ENCODE results near the gene PPCDC.

DNA sequence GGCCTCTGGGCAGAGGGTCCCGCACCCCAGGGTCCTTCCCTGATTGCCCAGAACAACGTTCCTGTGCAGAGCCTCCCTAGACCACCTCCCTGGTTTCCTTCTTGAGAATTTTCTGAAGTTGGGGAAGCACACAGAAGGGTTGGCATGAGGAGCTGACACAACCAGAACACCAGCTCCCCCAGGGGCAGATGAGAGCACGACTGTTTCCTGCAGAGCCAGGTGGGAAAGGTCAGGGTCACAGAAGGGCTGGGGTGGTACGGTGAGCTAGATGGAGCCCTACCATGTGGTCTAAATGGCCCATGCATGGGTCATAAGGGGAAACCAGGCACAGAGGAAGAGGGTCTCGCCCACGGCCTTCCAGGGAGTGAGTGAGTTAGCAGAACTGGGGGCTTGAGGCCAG, 10.4 kb downstream of the PPCDC start:
- TF ChIP-seq FOXM1 (IDR thresholded peaks at IDR 0.05; ENCODE audit: borderline replicate concordance, low read depth) (no peak), RAD21 (IDR thresholded peaks at IDR 0.05; ENCODE audit: low read depth) (no peak), EGR1 (IDR thresholded peaks at IDR 0.05) (no peak), ZBTB7A (IDR thresholded peaks at IDR 0.05; ENCODE audit: low read depth) (no peak), CREB1 (IDR thresholded peaks at IDR 0.05; ENCODE audit: low read depth) (no peak), TAF1 (IDR thresholded peaks at IDR 0.05; ENCODE audit: low read depth) (no peak), EP300 (IDR thresholded peaks at IDR 0.05; ENCODE audit: borderline replicate concordance) (no peak), YY1 (IDR thresholded peaks at IDR 0.05; ENCODE audit: low read depth) (no peak), CEBPB (IDR thresholded peaks at IDR 0.05) (no peak)
- TF ChIP-seq, protein P1, sequence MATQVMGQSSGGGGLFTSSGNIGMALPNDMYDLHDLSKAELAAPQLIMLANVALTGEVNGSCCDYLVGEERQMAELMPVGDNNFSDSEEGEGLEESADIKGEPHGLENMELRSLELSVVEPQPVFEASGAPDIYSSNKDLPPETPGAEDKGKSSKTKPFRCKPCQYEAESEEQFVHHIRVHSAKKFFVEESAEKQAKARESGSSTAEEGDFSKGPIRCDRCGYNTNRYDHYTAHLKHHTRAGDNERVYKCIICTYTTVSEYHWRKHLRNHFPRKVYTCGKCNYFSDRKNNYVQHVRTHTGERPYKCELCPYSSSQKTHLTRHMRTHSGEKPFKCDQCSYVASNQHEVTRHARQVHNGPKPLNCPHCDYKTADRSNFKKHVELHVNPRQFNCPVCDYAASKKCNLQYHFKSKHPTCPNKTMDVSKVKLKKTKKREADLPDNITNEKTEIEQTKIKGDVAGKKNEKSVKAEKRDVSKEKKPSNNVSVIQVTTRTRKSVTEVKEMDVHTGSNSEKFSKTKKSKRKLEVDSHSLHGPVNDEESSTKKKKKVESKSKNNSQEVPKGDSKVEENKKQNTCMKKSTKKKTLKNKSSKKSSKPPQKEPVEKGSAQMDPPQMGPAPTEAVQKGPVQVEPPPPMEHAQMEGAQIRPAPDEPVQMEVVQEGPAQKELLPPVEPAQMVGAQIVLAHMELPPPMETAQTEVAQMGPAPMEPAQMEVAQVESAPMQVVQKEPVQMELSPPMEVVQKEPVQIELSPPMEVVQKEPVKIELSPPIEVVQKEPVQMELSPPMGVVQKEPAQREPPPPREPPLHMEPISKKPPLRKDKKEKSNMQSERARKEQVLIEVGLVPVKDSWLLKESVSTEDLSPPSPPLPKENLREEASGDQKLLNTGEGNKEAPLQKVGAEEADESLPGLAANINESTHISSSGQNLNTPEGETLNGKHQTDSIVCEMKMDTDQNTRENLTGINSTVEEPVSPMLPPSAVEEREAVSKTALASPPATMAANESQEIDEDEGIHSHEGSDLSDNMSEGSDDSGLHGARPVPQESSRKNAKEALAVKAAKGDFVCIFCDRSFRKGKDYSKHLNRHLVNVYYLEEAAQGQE (IDR thresholded peaks at IDR 0.05; ENCODE audit: low read depth) = no peak
- TF ChIP-seq, protein P2, sequence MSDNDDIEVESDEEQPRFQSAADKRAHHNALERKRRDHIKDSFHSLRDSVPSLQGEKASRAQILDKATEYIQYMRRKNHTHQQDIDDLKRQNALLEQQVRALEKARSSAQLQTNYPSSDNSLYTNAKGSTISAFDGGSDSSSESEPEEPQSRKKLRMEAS (IDR thresholded peaks at IDR 0.05) = no peak

Measured in Ishikawa (cell line).